ENCODE results near the gene PTPRF.

PTPRF gene

DNA sequence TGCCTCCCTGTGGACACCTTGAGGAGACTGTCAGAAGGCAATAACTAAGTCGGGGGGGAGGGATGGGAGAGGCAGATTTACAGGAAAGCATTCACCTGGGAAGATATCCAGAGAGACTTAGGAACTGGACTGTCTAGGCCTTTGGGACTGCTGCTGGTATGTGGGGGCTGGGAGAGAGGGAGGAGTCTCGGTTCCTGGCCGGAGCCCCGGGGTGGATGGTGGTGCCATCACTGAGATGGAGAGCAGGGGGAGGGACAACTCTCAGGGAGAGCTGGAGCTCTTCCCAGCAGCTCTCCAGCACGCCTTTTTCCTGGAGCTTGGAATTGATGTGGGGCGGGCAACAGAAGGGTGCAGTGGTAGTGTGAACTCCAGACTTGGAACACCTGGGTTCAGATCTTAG is 22.1 kb downstream of the PTPRF start:
- DNase-seq (ENCODE audit: low read depth): no peak

DNA sequence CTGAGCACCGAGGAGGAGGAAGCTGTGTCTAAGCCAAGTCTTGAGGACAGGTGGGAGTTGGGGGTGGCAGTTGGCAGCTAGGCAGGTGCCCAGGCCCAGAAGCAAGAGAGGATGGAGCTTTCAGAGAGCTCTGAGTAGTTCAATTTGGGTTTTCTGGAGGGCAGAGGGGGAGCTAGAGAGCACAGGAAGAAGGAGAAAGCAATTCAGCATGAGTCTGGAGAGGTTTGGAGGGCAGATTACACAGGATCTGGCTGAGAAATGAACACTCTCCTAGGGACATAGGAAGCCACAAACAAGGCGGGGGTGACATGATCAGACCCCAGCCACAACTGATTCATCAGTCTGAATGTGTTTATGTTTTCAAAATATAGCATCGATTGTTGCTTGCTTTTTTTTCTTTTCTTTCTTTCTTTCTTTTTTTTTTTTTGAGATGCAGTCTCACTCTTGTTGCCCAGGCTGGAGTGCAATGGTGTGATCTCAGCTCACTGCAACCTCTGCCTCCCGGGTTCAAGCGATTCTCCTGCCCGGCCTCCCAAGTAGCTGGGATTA is 23.8 kb downstream of the PTPRF start:
- DNase-seq (ENCODE audit: low read depth): no peak

DNA sequence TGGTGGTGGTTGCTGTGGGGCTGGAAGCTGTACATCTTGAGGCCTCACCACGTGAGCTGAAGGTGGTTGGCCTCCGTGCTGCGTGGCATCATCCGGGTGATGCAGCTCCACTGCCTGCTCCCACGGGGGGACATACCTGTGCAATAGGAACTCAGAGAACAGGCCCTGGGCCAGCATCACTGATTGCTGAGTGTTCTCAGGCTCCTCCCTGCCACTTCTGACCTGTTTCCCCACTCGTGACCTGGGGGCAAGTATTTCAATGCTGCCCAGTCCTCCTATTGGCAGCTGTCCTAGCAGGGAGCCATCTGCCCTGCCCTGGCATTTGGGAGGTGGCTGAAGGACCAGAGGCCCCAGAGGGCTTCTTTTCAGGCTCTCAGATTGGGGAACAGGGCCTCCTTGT is 26.1 kb downstream of the PTPRF start:
- DNase-seq (ENCODE audit: low read depth): no peak

DNA sequence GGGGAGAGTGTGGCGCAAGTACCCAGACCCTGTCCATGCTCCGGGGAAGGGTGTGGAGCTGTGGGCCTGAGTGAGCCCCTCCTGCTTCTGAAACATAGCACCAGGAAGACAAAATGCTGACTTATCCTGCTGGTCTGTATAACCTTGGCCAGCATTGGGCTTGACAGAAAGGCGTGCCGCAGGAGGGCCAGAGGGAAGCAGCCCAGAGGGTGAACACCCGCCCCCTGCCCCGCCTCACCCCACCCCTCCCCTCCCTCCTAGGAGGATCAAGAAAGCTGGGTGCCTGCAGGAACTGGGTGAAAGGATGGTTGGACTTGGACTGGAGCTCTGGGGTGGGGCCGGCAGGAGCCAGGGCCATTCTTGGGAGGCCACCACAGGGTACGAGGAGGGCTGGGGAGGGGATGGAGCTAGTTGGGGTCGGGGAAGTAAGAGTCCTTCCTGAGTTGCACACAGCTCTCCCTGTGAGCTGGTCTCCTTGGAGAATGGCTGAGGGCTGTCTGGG is 27.1 kb downstream of the PTPRF start:
- no peak for DNase-seq (ENCODE audit: low read depth)

DNA sequence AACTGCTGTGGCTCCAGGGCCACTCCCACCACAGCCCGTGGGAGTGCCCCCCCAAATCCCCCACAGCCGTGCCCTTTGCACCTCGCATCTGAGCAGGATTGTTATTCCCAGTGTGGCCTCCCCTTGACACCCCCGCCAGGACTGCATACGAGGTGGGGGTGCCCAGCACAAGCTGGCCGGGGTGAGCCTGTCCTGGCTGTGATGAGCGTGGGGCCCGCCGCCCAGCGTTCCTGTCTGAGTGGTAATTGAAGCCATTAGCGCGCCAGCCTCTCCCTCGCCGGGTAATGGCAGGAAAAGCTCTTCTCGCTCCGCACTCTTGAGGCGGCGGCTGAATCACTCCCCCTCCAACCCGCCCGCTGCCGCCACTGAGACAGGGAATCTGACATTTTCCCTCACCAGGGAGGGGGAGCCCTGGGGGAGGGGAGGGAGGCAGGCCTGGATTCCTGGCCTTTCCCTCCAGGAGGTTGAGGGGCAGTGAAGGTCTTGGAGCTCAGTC is 27.7 kb downstream of the PTPRF start:
- DNase-seq (ENCODE audit: low read depth): no peak

DNA sequence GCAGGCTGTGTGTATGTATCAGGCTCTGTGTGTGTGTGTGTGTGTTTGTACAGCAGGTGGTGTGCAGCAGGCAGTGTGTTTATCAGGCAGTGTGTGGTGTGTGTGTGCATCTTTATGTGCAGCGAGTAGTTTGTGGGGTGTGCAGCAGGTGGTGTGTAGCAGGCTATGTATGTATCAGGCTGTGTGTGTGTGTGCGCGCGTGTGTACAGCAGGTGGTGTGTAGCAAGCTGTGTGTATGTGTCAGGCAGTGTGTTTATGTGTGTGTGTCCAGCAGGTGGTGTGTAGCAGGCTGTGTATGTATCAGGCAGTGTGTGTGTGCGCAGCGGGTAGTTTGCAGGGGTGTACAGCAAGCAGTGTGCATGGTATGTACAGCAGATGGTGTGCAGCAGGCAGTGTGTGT is 29.0 kb downstream of the PTPRF start:
- DNase-seq (ENCODE audit: low read depth): no peak

DNA sequence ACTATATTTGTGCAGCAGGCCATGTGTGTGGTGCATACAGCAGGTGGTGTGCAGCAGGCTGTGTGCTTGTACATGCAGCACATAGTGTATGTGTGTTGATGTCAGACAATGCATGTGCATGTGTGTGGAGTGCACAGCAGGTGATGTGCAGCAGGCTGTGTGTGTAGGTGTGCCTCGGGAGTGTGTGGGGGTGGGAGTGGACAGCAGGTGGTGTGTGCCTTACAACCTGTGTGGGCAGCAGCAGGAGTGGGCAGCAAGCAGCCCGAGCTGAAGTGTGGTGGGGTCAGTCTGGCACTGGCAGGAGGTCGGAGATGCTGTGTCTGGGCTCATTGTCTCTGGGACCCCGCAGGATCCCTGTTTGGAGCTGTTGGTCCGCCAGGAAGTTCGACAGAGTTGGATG is 29.6 kb downstream of the PTPRF start:
- DNase-seq (ENCODE audit: low read depth): no peak

DNA sequence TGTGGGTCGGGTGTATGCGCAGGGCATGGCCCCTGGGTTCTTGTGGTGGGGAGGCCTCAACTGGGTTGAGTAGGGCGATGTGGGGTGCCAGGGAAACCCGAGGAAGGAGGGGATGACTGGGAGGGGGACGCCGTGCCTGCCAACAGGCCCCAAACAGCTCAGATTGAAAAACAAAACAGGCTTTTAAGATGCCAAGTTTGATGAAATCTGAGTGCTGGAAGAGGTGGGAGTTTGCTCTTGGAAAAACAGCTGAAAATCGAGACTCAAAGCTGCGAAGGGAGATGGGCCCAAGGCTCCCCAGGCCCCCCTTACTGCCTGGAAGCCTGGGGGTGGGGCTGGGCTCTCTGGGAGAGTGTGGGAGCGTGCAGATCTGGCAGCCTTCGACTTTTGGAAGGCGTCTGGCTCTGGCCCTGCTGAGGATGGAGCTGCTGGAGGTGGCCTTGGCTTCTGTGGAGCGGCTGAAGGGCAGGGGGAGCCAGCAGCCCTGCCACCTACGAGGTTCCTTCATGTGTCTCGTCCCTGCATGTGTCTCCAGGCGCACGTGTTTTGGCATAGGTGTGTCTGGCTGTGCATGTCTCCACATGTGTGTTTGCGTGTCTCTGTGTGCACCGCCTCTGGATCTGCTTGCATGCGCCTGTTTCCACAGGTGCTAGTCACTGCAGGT is 33.3 kb downstream of the PTPRF start:
- DNase-seq (ENCODE audit: low read depth): no peak

DNA sequence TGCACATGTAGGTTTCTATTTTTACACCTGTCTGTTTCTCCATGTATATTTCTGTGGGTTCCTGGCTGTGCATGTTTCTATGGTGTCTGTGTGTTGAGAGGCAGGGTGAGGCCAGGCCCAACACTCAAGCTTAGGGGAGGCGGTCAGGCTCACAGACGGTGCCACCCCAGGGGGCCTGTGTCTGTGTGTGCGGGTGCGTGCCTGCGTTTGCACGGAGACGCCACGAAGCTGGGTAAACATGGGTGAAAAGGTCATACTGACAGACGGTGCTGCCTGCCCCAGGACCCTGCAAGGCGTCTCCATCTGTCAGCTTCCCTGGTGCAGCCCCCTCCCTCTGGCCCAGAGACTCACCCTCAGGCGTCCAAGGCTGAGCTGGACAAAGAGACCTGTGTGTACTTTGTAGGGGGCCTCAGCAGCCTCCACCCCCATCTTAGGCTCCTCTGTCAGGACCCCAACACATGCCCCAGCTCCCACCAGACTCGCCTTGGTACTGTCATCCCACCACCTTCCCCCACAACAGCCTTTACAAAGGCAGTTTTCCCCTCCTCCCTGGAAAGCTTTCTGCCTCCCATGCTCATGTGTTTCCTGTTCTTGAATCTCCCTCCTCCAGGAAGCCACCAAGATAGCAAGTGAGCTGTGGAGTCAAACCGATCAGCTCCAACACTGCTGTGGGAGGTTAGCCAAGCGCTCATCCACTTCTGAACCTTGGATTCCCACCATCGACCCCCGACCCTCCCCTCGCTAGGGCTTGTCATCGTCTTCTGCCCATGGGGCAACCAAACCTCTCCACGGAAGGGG is 34.1 kb downstream of the PTPRF start:
- no peak for DNase-seq (ENCODE audit: low read depth)

DNA sequence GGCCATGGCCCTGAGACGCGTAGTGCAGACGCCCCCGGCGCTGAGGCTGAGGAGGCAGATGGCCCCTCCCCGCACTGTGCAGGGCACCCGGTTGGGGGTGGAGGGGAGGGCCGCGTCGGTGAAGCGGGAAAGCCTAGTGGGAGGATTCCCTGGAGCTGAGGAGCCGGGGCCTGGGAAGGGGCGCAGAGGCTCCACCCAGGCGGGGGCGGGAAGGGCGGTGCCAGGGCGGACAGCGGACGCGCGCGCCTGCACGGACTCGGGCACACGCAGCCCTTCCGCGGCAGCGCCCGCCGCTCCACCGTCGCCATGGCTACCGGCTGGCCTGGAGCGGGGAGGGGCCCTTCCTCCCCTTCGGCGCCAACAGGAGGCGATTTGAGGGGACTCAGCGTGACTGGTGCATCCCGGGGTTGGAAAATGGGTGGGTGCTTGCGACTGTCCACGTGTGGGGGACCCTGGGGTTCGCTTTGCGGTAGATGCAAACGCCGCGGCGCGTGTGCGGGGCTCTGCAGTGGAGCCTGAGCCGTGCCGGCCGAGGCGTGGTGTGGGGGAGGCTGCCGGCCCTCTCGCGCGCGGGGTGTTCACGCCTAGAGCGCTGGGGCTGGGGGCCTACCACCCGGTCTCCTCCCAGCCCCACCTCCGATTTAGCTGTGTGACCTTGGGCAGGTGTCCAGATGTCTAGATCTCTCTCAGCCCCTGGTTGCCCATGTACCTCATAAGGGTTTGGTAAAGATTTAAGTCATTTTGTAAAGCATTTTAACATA is 35.1 kb downstream of the PTPRF start:
- no peak for DNase-seq (ENCODE audit: low read depth)

DNA sequence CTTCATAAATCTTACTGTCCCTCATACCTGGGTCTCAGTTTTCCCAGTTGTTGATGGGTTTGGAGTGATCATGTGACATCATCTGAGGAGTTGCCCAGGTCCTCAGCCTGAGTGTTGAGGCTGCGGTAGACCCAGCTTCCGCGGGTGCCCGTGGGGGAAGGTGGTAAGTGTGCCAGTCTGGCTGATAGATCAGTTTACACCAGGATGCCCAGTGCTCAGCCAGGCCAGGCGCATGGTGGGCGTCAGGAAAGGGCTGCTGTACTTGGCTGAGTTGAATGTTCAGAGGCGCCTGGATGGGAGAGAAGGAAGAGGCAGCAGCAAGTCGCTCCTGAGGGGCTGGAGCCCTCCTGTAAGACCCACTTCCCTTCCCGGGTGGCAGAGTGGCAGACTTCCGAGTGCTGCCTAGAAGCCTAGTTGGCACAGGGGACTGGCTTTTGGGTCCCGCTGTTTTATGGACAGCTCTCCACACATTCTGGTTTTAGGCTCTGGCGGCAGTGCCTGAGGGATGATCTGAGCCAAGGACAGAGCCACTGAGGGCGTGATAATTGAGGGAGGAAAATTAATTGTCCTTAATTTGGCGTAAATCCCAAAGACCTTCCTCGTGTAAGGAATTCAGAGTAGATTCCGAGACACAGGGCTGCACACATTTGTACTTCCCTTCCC is 35.8 kb downstream of the PTPRF start:
- no peak for DNase-seq (ENCODE audit: low read depth)

DNA sequence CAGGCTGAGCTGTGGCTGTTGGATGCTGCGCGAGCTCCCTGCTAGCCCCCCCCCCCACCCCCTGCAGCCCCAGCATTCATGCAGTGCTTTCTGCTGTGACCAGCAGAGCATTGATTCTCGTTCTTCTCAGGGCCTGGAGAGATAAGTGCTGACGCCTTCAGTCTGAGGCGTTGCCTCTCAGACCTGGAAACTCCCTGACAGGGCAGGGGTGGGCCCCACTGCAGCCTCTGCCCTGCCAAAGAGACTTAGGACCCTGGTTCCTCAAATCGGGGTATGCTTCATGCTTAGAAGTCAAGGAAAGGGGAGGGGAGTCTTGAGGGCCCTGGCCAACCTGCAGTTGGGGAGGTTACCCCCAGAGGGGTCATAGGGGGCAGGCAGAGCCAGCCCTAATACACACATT is 38.5 kb downstream of the PTPRF start:
- DNase-seq (ENCODE audit: low read depth): no peak

DNA sequence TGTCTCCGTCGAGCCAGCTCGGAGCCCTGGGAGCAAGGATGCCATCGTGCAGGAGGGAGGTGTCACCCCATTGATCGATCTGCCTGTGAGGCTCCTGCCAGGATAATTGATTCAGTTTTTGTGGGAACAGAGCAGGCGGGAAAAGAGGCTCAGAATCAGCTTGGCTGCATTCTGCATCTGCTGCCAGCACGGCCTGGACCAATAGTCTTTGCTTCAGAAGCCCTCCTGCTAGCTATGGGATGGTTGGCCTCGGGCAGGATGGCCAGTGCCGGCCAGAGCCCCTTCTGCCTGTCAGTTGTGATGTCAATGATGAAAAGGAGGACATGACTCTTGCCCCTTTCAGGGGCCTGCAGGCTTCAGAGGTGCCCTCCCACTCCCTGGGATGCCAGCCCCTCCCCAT is 39.6 kb downstream of the PTPRF start:
- DNase-seq (ENCODE audit: low read depth): no peak

DNA sequence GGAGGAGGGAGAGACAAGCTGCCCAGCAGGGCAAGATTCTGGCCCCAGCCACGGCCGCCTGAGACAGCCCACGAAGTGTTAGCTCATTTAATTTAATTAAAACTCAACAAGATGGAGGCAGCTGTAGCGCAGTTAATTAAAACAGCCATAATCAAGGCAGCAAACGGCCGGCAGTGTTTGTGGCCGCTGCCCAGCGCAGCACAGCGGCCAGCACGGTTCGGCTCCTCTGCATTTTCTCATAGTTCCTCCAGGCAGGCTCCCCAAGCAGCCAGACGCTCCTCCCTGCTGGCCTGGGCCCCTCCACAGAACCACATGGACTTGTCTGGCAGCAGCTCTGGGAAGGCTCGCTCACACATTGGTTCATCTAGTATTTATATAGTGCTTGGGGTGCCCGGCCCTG is 40.0 kb downstream of the PTPRF start:
- DNase-seq (ENCODE audit: low read depth): no peak

DNA sequence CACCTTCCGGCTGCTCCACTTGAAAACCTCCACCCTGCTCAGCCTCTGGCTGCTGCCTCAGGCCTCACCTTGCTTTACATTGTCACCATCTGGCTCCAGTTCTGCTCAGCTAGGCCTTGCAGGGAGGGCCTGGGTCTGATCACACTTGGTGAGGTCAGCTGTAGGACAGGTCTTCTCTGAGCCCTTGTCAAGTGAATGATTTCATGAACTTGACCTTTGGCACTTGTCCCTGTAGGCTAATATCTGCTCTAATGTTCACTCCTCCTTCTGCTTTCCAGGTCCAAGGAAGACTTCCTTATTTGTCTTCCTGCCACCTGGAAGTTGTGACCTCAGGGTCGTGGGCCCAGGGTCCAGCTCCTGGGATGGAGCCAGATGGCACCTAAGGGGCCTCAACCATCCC is 41.4 kb downstream of the PTPRF start:
- DNase-seq (ENCODE audit: low read depth): no peak

DNA sequence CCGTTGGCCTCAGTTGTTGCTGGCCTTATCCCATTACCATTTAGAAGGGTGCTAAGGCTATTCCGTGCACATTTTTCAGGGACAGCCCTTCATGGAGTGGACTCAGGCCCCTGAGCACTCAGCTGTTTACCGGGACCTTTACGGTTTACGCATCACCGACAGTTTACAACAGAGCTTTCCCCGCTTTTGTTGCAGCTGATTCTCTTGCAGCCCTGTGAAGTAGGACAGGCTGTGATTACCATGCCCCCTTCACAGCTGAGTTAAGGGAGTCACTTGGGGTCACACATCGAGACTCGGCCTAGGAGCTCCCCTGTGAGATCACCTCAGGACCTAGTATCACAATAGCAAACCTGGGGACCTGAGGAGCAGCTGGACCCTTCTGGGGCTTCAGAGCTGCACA is 41.9 kb downstream of the PTPRF start:
- no peak for DNase-seq (ENCODE audit: low read depth)

DNA sequence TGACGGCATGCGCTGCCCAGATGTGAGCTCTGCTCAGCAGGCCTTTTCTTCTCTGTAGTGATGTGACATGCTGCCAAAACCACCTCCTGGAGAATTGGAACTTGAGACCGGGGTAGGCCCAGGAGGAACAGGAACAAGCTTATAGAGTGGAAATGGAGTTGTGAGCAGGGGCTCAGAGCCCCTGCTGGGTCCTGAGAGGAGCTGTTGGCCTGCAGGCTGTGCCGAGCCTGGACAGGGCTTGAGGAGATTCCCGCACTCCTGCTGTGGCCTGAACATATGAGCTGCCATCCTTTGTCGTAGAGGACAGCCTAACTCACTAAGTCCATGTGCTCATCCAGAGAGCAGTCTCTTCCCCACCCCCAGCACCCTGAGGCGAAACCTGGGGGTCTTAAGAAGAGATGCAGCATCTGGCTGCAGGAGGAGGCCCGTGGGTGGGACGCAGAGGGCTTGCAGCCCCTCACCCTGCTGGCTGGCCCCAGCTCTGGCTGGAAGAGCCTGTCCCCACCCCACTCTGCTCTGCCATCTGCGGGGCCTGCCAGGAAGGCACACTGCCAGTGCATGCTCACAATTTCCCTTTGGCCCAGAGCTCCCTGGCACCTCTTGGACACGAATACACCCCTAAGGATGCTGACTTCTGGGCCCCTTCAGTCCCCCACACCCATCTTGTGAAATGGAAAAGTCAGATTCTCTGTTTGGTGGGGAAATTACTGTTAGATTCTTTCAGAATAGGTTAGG is 42.5 kb downstream of the PTPRF start:
- no peak for DNase-seq (ENCODE audit: low read depth)

DNA sequence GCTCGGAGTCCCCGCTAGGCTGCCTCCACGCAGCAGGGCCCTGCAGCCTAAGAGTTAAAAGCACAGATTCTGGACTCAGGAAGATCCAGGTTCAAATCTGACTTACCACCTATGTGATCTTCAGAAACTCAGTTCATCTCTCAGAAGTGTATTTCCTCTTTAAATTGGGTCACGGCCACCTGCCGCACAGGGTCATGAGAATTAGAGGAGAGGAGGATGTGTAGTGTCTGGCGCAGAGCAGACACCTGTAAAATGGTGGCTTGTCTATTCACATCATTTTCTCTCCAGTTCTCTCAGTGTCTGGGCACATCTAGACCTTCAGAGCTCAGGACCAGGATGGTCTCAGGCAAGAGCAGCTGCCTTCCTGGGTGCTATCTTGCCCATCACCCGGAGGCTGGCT is 45.8 kb downstream of the PTPRF start:
- no peak for DNase-seq (ENCODE audit: low read depth)

DNA sequence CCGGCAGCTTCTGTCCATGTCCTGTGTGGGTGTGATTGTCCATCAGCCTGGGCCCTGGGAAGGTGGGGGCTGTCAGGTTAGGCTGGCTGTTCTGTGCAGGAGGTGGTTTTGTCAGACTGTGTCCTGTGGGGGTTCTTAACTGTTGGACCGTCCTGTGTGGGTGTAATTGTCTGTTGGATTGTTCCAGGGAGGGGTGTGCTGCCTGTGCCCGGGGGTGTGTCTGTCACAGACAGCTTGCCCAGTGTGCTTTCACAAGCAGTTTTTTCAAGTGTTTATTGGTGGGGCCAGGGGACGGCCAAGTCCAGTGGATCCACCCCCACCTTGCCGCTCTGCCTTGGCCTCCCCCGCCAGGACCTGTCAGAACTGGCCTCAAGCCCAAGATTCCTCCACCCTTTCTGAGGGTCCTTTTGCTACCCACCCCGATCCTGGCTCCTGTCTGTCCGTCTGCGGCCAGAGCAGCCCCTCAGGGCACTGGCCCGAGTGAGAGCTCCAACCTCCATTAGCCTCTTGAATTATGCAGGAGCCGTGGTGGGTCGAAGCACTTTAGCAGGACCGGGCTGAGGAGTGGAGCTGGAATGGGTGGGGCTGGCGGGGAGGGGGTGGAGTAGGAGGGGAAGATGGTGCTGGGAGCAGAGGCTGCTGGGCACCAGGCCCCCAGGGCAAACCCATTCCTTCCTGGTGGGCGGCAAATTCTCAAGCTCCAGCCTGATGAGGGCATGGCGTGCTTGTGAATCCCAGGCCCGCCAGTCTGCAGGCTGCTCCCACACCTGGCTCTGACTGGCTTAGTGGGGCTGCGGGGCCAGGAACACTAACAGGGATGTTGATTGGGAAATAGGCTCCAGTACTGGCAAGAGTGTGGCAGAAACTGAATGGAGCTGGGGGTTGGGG is 47.2 kb downstream of the PTPRF start:
- DNase-seq (ENCODE audit: low read depth): no peak

DNA sequence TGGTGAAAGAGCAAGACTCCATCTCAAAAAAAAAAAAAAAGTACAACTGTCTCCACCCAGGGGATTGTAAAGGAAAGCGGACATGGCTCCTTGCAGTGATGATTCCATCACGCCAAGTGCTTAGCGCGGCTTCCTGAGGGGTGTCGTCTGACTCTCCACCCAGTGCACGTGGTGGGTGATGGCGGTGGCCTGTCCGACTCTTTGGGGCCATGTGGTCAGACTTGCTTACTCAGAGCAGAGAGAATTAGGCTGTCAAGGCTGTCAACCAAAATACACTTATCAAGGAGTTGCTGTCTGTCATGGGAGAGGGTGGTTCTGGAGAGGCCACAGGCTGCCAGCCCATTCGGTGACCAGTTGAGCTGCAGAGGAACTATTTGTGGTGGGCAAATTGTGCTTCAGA is 49.4 kb downstream of the PTPRF start:
- DNase-seq (ENCODE audit: low read depth): no peak

Measured in stimulated activated CD8-positive, alpha-beta memory T cell treated with anti-CD3 and anti-CD28 coated beads, Interleukin-12 subunit alpha, Interleukin-12 subunit beta, amount 100 ng/mL, for 1 hour (primary cell).